ENCODE measurements around the gene PCID2. TPM values are rescaled to one million over a fixed set of nuclear protein-coding genes. Genes with fewer than 3 reads are reported as not detected.
"Not testable (repeated sequence)": the region's sequence is repeated elsewhere in the genome, so short reads cannot be mapped to it uniquely, and the experiment has no call there.

The PCID2 gene
- total RNA-seq: 10 to 100 TPM; 75.8 to 79.0 TPM

GRCh38 chr13:113208421-113209335, at the start of gene PCID2:
PCID2 (minus strand) TSS chr13:113208669; CDS start chr13:113208634, 35 bp downstream.
- intact Hi-C loops (cut with micrococcal nuclease): no loop called here
- CTCF ChIA-PET: no interaction called here
- H3K27ac Mint-ChIP-seq: peak within 1 kb of the TSS; percentile 82
- ATAC-seq (peak; percentile 78), DNase-seq (peak; percentile 95)
- no peaks in the 10 kb centered on the region for H3K9me3 Mint-ChIP-seq
- H3K4me3 Mint-ChIP-seq: peak within 1 kb of the TSS; percentile 83
- peaks cover 52% of the 10 kb centered on the region for H3K4me1 Mint-ChIP-seq (ENCODE audit: low read depth)
- H3K36me3 Mint-ChIP-seq (ENCODE audit: low read depth): peaks cover 41% of the 10 kb centered on the region
- POLR2A ChIA-PET: interaction anchor here (0.9 to 2.8 kb wide), 14 partner anchors 11 to 239 kb away, joined by 3 to 16 read pairs (median 4); partner anchors contain the start of gene LAMP1
- no peak for TF ChIP-seq CTCF (IDR thresholded peaks at IDR 0.05)
- no peaks in the 10 kb centered on the region for H3K27me3 Mint-ChIP-seq

GRCh38 chr13:113257908-113258307, 49.4 kb upstream of the PCID2 start:
- CTCF ChIA-PET: interaction anchor here (1.2 kb wide), 1 partner anchor 305 kb away, joined by 3 read pairs; no protein-coding TSS in a partner anchor
- H3K4me3 Mint-ChIP-seq; POLR2A ChIA-PET; DNase-seq; H3K27ac Mint-ChIP-seq; H3K9me3 Mint-ChIP-seq; ATAC-seq; H3K27me3 Mint-ChIP-seq; intact Hi-C loops (cut with micrococcal nuclease); H3K4me1 Mint-ChIP-seq (ENCODE audit: low read depth): not testable (repeated sequence)
- peaks cover 44% of the 10 kb centered on the region for H3K36me3 Mint-ChIP-seq (ENCODE audit: low read depth)

GRCh38 chr13:113252516-113253095, 44.1 kb upstream of the PCID2 start:
- intact Hi-C loops (cut with micrococcal nuclease): no loop called here
- no peak for TF ChIP-seq CTCF (IDR thresholded peaks at IDR 0.05)
- Mint-ChIP-seq H3K9me3 (no peaks in the 10 kb centered on the region), H3K27ac (no peak overlapping the region), H3K27me3 (no peaks in the 10 kb centered on the region), H3K4me1 (ENCODE audit: low read depth) (no peaks in the 10 kb centered on the region), H3K4me3 (no peak overlapping the region), H3K36me3 (ENCODE audit: low read depth) (peaks cover 55% of the 10 kb centered on the region)
- ChIA-PET CTCF (interaction anchor here (1.1 kb wide), 1 partner anchor 11 kb away, joined by 3 read pairs; no protein-coding TSS in a partner anchor), POLR2A (interaction anchor here (0.6 kb wide), 1 partner anchor 199 kb away, joined by 3 read pairs; no protein-coding TSS in a partner anchor)
- DNase-seq (no peak), ATAC-seq (no peak)

GRCh38 chr13:113245849-113246796, 37.7 kb upstream of the PCID2 start:
- DNase-seq (no peak), ATAC-seq (no peak)
- Mint-ChIP-seq H3K4me3 (no peak overlapping the region), H3K4me1 (ENCODE audit: low read depth) (no peaks in the 10 kb centered on the region), H3K27ac (no peak overlapping the region), H3K36me3 (ENCODE audit: low read depth) (peaks cover 45% of the 10 kb centered on the region), H3K9me3 (no peaks in the 10 kb centered on the region), H3K27me3 (no peaks in the 10 kb centered on the region)
- TF ChIP-seq CTCF (IDR thresholded peaks at IDR 0.05): no peak
- POLR2A ChIA-PET: no interaction called here
- CTCF ChIA-PET: no interaction called here
- intact Hi-C loops (cut with micrococcal nuclease): no loop called here

- peaks cover 38% of the 10 kb centered on the region for H3K36me3 Mint-ChIP-seq (ENCODE audit: low read depth)
- intact Hi-C loops (cut with micrococcal nuclease): no loop called here
- H3K9me3 Mint-ChIP-seq: no peaks in the 10 kb centered on the region
- ATAC-seq: no peak
- no peaks in the 10 kb centered on the region for H3K27me3 Mint-ChIP-seq
- no peak for DNase-seq
- no peak overlapping the region for H3K4me3 Mint-ChIP-seq
- no peaks in the 10 kb centered on the region for H3K4me1 Mint-ChIP-seq (ENCODE audit: low read depth)
- no peak overlapping the region for H3K27ac Mint-ChIP-seq
- CTCF ChIA-PET: no interaction called here
- no peak for TF ChIP-seq CTCF (IDR thresholded peaks at IDR 0.05)
- POLR2A ChIA-PET: no interaction called here
Measured at GRCh38 chr13:113243847-113244246, 35.4 kb upstream of the PCID2 start.

- H3K27ac Mint-ChIP-seq: not testable (repeated sequence)
Measured at GRCh38 chr13:113241623-113242022, 33.2 kb upstream of the PCID2 start.

More at GRCh38 chr13:113241623-113242022, 33.2 kb upstream of the PCID2 start:
- POLR2A ChIA-PET; ATAC-seq; H3K27me3 Mint-ChIP-seq; DNase-seq; CTCF ChIA-PET; H3K4me1 Mint-ChIP-seq (ENCODE audit: low read depth); H3K4me3 Mint-ChIP-seq; H3K9me3 Mint-ChIP-seq; intact Hi-C loops (cut with micrococcal nuclease): not testable (repeated sequence)
- H3K36me3 Mint-ChIP-seq (ENCODE audit: low read depth): peaks cover 33% of the 10 kb centered on the region
